BE2C (cell line): ENCODE results near the gene DQX1.

ENCODE experiments used
- DNase-seq: peaks from one replicate; pipeline ENCODE4 v3.0.0-alpha.2; 2020
- H3K27me3 ChIP-seq: fragments of 250-450 bp; sonication (Bioruptor Pico); 2 replicates; pipeline ENCODE4 v1.5.1; 2020; ENCODE audit warnings: mild to moderate bottlenecking
- H3K36me3 ChIP-seq: fragments of 250-450 bp; sonication (Bioruptor Pico); 2 replicates; pipeline ENCODE4 v1.5.1; 2020; ENCODE audit warnings: mild to moderate bottlenecking
- H3K4me1 ChIP-seq: fragments of 250-450 bp; sonication (Bioruptor Pico); 2 replicates; pipeline ENCODE4 v1.5.1; 2020
- H3K4me3 ChIP-seq: 2 replicates; pipeline ENCODE4 v1.5.1; 2011; ENCODE audit warnings: low read depth, low read length
- H3K9me3 ChIP-seq: fragments of 250-450 bp; sonication (Bioruptor Pico); 2 replicates; pipeline ENCODE4 v1.5.1; 2020
- CTCF ChIP-seq: IDR thresholded peaks from 2 replicates; pipeline ENCODE4 v1.5.1; 2012; ENCODE audit warnings: mild to moderate bottlenecking, low read depth, low read length

Gene DQX1

GRCh38 chr2:74524005-74524404 is 2.0 kb downstream of the DQX1 start:
- Histone ChIP-seq H3K4me1 (no peaks in the 10 kb centered on the region), H3K27me3 (no peaks in the 10 kb centered on the region), H3K9me3 (no peaks in the 10 kb centered on the region), H3K4me3 (no peak overlapping the region), H3K36me3 (peaks cover 36% of the 10 kb centered on the region)
- DNase-seq, result no peak
- TF ChIP-seq CTCF, result no peak

GRCh38 chr2:74522516-74522915 is 3.5 kb downstream of the DQX1 start:
- no peak for DNase-seq
- H3K36me3 ChIP-seq, result peaks cover 46% of the 10 kb centered on the region
- TF ChIP-seq CTCF, result no peak
- H3K27me3 ChIP-seq, result no peaks in the 10 kb centered on the region
- H3K4me1 ChIP-seq, result no peaks in the 10 kb centered on the region; the same call in 1 of the 2 replicates
- no peak overlapping the region for H3K4me3 ChIP-seq
- H3K9me3 ChIP-seq, result no peaks in the 10 kb centered on the region

- H3K36me3 ChIP-seq, result peaks cover 54% of the 10 kb centered on the region
- no peak overlapping the region; the same call in 1 of the 2 replicates for H3K4me3 ChIP-seq
- H3K4me1 ChIP-seq, result peaks cover 4% of the 10 kb centered on the region
- DNase-seq, result no peak
- H3K27me3 ChIP-seq, result no peaks in the 10 kb centered on the region
- no peak for TF ChIP-seq CTCF
- H3K9me3 ChIP-seq, result no peaks in the 10 kb centered on the region; the same call in 1 of the 2 replicates
These were observed 9.4 kb downstream of the DQX1 start for GRCh38 chr2:74516650-74517049.

GRCh38 chr2:74515981-74516633 is 9.9 kb downstream of the DQX1 start:
- H3K36me3 ChIP-seq, result peaks cover 54% of the 10 kb centered on the region
- no peaks in the 10 kb centered on the region; the same call in 1 of the 2 replicates for H3K9me3 ChIP-seq
- TF ChIP-seq CTCF, result no peak
- H3K4me3 ChIP-seq, result no peak overlapping the region
- peaks cover 4% of the 10 kb centered on the region for H3K4me1 ChIP-seq
- DNase-seq, result no peak
- H3K27me3 ChIP-seq, result no peaks in the 10 kb centered on the region

GRCh38 chr2:74515271-74515980 is 10.6 kb downstream of the DQX1 start:
- no peak for TF ChIP-seq CTCF
- DNase-seq, result no peak
- no peaks in the 10 kb centered on the region; the same call in 1 of the 2 replicates for H3K9me3 ChIP-seq
- peak overlapping the region; percentile 74 for H3K4me3 ChIP-seq
- no peaks in the 10 kb centered on the region for H3K27me3 ChIP-seq
- H3K36me3 ChIP-seq, result peaks cover 54% of the 10 kb centered on the region
- peaks cover 4% of the 10 kb centered on the region for H3K4me1 ChIP-seq
